ENCODE data around the gene NECTIN1.

The NECTIN1 gene

DNA sequence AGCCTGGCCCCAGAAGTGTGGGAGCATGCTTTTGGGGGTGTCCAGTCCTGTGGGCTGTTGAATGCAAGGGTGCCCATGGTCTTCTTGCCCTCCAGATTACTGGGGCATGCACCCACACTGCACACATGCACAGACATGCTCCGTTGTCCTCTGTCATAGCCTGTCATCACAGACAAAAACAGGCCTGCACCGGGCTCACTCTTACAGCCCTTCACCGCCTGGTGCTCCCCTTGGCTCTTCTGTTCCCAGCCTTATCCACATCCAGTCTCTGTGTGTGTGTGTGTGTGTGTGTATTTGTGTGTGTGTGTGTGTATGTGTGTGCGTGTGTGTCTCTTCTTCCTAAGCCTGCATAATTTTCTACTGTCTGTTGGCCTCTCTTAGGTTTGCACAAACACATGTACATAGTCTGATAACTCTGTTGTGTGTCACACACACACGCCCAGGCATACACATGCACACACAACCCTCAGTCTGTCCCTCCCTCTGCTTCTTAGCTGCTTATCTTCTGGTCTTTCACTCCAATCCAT, 23.4 kb upstream of the NECTIN1 start:
- Histone ChIP-seq H3K9me3 (ENCODE audit: control insufficient read depth, low read length) (no peaks in the 10 kb centered on the region), H3K27me3 (ENCODE audit: control insufficient read depth, insufficient read depth, low read length) (peaks cover 11% of the 10 kb centered on the region), H3K36me3 (ENCODE audit: control insufficient read depth, insufficient read depth, low read length) (no peaks in the 10 kb centered on the region), H3K4me1 (ENCODE audit: control insufficient read depth, insufficient read depth, low read length) (peaks cover 11% of the 10 kb centered on the region), H3K9ac (ENCODE audit: low read length) (no peak overlapping the region), H3K4me3 (ENCODE audit: low read length) (no peak overlapping the region)

DNA sequence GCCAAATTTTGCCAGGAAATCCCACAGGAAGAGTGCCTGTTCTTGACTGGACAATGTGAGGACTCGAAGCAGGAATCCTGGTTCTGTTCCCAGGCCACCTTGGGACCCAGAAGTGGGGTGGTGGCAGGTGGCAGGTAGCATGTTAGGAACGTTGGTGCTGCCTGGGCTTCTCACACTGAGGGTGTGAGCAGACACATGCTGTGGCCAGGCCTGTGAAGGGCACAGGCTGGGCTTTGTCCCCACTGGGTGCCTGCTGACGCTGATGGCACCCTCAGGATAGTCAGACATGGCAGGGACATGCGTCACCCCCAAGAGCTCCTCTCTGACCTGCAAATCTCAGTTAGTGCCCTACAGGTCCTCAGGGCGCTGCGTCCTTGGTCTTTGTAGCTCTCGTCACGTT, 21.1 kb upstream of the NECTIN1 start:
- Histone ChIP-seq H3K9me3 (ENCODE audit: control insufficient read depth, low read length) (no peaks in the 10 kb centered on the region), H3K4me1 (ENCODE audit: control insufficient read depth, insufficient read depth, low read length) (peaks cover 11% of the 10 kb centered on the region), H3K9ac (ENCODE audit: low read length) (no peak overlapping the region), H3K27me3 (ENCODE audit: control insufficient read depth, insufficient read depth, low read length) (peaks cover 11% of the 10 kb centered on the region), H3K36me3 (ENCODE audit: control insufficient read depth, insufficient read depth, low read length) (no peaks in the 10 kb centered on the region), H3K4me3 (ENCODE audit: low read length) (no peak overlapping the region)

GRCh38 chr11:119749006-119749565, 20.1 kb upstream of the NECTIN1 start:
- Histone ChIP-seq H3K27me3 (ENCODE audit: control insufficient read depth, insufficient read depth, low read length) (peaks cover 11% of the 10 kb centered on the region), H3K9me3 (ENCODE audit: control insufficient read depth, low read length) (no peaks in the 10 kb centered on the region), H3K36me3 (ENCODE audit: control insufficient read depth, insufficient read depth, low read length) (no peaks in the 10 kb centered on the region), H3K4me1 (ENCODE audit: control insufficient read depth, insufficient read depth, low read length) (peaks cover 11% of the 10 kb centered on the region), H3K4me3 (ENCODE audit: low read length) (no peak overlapping the region), H3K9ac (ENCODE audit: low read length) (no peak overlapping the region)

- peaks cover 19% of the 10 kb centered on the region for H3K27me3 ChIP-seq (ENCODE audit: control insufficient read depth, insufficient read depth, low read length)
- no peaks in the 10 kb centered on the region for H3K9me3 ChIP-seq (ENCODE audit: control insufficient read depth, low read length)
- peaks cover 11% of the 10 kb centered on the region for H3K4me1 ChIP-seq (ENCODE audit: control insufficient read depth, insufficient read depth, low read length)
- H3K4me3 ChIP-seq (ENCODE audit: low read length), result no peak overlapping the region
- no peak overlapping the region for H3K9ac ChIP-seq (ENCODE audit: low read length)
- no peaks in the 10 kb centered on the region for H3K36me3 ChIP-seq (ENCODE audit: control insufficient read depth, insufficient read depth, low read length)
These were observed 19.1 kb upstream of the NECTIN1 start for GRCh38 chr11:119747868-119748660.

GRCh38 chr11:119745776-119746535, 17.0 kb upstream of the NECTIN1 start:
- Histone ChIP-seq H3K9me3 (ENCODE audit: control insufficient read depth, low read length) (no peaks in the 10 kb centered on the region), H3K4me3 (ENCODE audit: low read length) (no peak overlapping the region), H3K27me3 (ENCODE audit: control insufficient read depth, insufficient read depth, low read length) (peaks cover 38% of the 10 kb centered on the region), H3K9ac (ENCODE audit: low read length) (no peak overlapping the region), H3K4me1 (ENCODE audit: control insufficient read depth, insufficient read depth, low read length) (peaks cover 18% of the 10 kb centered on the region), H3K36me3 (ENCODE audit: control insufficient read depth, insufficient read depth, low read length) (no peaks in the 10 kb centered on the region)

DNA sequence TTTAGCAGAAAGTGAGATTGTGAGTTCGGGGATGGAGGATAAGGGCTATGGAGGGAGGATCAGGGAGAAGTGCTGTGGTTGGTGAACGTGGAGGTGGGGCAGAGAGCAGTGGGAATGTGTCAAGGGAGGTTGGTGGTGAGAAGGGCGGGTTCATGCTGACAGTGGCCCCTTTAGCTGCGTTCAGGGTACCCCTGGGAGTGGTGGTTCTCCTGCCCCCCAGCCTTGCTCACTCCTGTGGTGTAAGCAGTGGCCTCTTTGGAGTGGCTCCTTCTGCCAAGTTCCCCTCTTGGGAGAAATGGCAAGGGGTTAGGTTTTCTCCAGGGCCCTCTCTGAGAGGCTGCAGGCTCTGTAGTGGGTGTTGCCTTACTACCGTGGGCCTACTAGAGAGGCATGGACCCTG, 16.1 kb upstream of the NECTIN1 start:
- Histone ChIP-seq H3K9ac (ENCODE audit: low read length) (no peak overlapping the region), H3K36me3 (ENCODE audit: control insufficient read depth, insufficient read depth, low read length) (no peaks in the 10 kb centered on the region), H3K4me1 (ENCODE audit: control insufficient read depth, insufficient read depth, low read length) (peaks cover 26% of the 10 kb centered on the region), H3K4me3 (ENCODE audit: low read length) (no peak overlapping the region), H3K27me3 (ENCODE audit: control insufficient read depth, insufficient read depth, low read length) (peaks cover 40% of the 10 kb centered on the region), H3K9me3 (ENCODE audit: control insufficient read depth, low read length) (no peaks in the 10 kb centered on the region)

- Histone ChIP-seq H3K36me3 (ENCODE audit: control insufficient read depth, insufficient read depth, low read length) (no peaks in the 10 kb centered on the region), H3K9me3 (ENCODE audit: control insufficient read depth, low read length) (no peaks in the 10 kb centered on the region), H3K27me3 (ENCODE audit: control insufficient read depth, insufficient read depth, low read length) (peaks cover 40% of the 10 kb centered on the region)
These were observed 15.6 kb upstream of the NECTIN1 start for GRCh38 chr11:119744577-119744976.

DNA sequence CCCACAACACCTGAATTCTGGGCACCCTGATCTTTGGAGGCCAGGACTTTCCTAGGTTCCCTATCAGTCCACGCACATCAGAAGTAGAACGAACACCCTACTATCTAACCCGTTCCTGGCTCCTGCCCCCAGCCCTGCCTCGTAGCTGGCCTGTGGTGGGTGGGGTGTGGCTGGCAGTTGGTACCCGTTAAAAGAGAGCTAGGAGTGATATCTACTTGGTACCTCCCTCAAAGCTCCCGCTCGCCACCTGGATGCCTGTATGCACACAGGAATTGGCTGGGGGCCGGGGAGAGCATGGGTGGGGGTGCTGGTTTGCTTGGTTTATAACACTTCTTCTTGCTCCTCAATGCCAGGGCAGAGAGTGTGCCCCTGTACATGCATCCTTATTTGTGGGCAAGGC, 14.0 kb upstream of the NECTIN1 start:
- Histone ChIP-seq H3K4me3 (ENCODE audit: low read length) (no peak overlapping the region), H3K9ac (ENCODE audit: low read length) (no peak overlapping the region)

More at GRCh38 chr11:119744577-119744976, 15.6 kb upstream of the NECTIN1 start:
- Histone ChIP-seq H3K9ac (ENCODE audit: low read length) (no peak overlapping the region), H3K4me3 (ENCODE audit: low read length) (no peak overlapping the region), H3K4me1 (ENCODE audit: control insufficient read depth, insufficient read depth, low read length) (peaks cover 32% of the 10 kb centered on the region)

GRCh38 chr11:119742263-119742861, 13.4 kb upstream of the NECTIN1 start:
- no peak overlapping the region for H3K9ac ChIP-seq (ENCODE audit: low read length)
- H3K4me3 ChIP-seq (ENCODE audit: low read length), result no peak overlapping the region
- peaks cover 29% of the 10 kb centered on the region for H3K27me3 ChIP-seq (ENCODE audit: control insufficient read depth, insufficient read depth, low read length)
- no peaks in the 10 kb centered on the region for H3K9me3 ChIP-seq (ENCODE audit: control insufficient read depth, low read length)
- peaks cover 46% of the 10 kb centered on the region for H3K4me1 ChIP-seq (ENCODE audit: control insufficient read depth, insufficient read depth, low read length)
- H3K36me3 ChIP-seq (ENCODE audit: control insufficient read depth, insufficient read depth, low read length), result no peaks in the 10 kb centered on the region

More for the DNA sequence above, 14.0 kb upstream of the NECTIN1 start:
- peaks cover 34% of the 10 kb centered on the region for H3K27me3 ChIP-seq (ENCODE audit: control insufficient read depth, insufficient read depth, low read length)
- H3K4me1 ChIP-seq (ENCODE audit: control insufficient read depth, insufficient read depth, low read length), result peaks cover 46% of the 10 kb centered on the region
- no peaks in the 10 kb centered on the region for H3K36me3 ChIP-seq (ENCODE audit: control insufficient read depth, insufficient read depth, low read length)
- no peaks in the 10 kb centered on the region for H3K9me3 ChIP-seq (ENCODE audit: control insufficient read depth, low read length)

DNA sequence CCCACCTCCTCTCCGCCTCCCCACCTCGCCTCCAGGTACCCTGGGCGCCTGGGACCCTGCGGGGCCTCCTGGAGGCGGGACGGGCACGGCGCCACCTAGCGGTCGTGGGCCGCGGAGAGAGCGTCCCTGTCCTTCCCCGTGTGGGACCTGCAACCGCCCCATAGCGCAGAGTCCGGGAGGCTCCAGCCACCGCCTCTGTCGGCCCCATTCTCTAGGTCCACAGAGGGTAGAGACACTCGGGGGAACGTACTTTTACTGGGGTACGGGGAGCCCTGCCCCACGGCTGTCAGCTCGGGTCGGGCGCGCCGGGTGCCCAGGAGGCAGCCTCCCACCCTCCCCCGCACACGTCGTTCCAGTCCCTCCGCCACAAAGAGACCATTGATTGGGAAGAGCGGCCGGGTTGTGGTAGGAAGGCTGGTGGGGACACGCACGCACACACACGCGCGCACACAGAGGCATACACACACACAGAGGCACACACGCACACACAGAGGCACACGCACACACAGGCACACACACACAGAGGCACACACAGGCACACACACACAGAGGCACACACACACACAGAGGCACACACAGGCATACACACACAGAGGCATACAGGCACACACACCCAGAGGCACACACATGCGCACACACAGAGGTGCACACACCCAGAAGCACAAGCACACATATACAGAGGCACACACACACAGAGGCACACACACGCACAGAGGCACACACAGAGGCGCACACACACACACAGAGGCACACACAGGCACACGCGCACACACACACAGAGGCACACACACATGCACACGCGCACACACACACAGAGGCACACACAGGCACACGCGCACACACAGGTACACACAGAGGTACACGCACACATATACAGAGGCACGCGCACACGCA, 12.6 kb upstream of the NECTIN1 start:
- no peaks in the 10 kb centered on the region for H3K9me3 ChIP-seq (ENCODE audit: control insufficient read depth, low read length)
- peaks cover 29% of the 10 kb centered on the region for H3K27me3 ChIP-seq (ENCODE audit: control insufficient read depth, insufficient read depth, low read length)
- no peak overlapping the region for H3K4me3 ChIP-seq (ENCODE audit: low read length)
- no peaks in the 10 kb centered on the region for H3K36me3 ChIP-seq (ENCODE audit: control insufficient read depth, insufficient read depth, low read length)
- peaks cover 46% of the 10 kb centered on the region for H3K4me1 ChIP-seq (ENCODE audit: control insufficient read depth, insufficient read depth, low read length)
- H3K9ac ChIP-seq (ENCODE audit: low read length), result no peak overlapping the region

- H3K9ac ChIP-seq (ENCODE audit: low read length), result no peak overlapping the region
- H3K27me3 ChIP-seq (ENCODE audit: control insufficient read depth, insufficient read depth, low read length), result peaks cover 29% of the 10 kb centered on the region
- peaks cover 46% of the 10 kb centered on the region for H3K4me1 ChIP-seq (ENCODE audit: control insufficient read depth, insufficient read depth, low read length)
- no peak overlapping the region for H3K4me3 ChIP-seq (ENCODE audit: low read length)
- no peaks in the 10 kb centered on the region for H3K9me3 ChIP-seq (ENCODE audit: control insufficient read depth, low read length)
- no peaks in the 10 kb centered on the region for H3K36me3 ChIP-seq (ENCODE audit: control insufficient read depth, insufficient read depth, low read length)
These were observed 11.0 kb upstream of the NECTIN1 start for GRCh38 chr11:119739975-119740374.
